GM12874 (cell line): ENCODE measurements around the gene HYI.

Experiments
- TF ChIP-seq, protein P1 (sequence below): IDR thresholded peaks from 2 replicates; pipeline ENCODE4 v1.5.1; 2011; ENCODE audit warnings: low read depth, mild to moderate bottlenecking, control low read depth, low read length, moderate library complexity; ENCODE audit not compliant: insufficient read depth

HYI gene

GRCh38 chr1:43454270-43455011 lies 710 bp upstream of the HYI start:
- TF ChIP-seq, protein P1, sequence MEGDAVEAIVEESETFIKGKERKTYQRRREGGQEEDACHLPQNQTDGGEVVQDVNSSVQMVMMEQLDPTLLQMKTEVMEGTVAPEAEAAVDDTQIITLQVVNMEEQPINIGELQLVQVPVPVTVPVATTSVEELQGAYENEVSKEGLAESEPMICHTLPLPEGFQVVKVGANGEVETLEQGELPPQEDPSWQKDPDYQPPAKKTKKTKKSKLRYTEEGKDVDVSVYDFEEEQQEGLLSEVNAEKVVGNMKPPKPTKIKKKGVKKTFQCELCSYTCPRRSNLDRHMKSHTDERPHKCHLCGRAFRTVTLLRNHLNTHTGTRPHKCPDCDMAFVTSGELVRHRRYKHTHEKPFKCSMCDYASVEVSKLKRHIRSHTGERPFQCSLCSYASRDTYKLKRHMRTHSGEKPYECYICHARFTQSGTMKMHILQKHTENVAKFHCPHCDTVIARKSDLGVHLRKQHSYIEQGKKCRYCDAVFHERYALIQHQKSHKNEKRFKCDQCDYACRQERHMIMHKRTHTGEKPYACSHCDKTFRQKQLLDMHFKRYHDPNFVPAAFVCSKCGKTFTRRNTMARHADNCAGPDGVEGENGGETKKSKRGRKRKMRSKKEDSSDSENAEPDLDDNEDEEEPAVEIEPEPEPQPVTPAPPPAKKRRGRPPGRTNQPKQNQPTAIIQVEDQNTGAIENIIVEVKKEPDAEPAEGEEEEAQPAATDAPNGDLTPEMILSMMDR = no peak

DNA sequence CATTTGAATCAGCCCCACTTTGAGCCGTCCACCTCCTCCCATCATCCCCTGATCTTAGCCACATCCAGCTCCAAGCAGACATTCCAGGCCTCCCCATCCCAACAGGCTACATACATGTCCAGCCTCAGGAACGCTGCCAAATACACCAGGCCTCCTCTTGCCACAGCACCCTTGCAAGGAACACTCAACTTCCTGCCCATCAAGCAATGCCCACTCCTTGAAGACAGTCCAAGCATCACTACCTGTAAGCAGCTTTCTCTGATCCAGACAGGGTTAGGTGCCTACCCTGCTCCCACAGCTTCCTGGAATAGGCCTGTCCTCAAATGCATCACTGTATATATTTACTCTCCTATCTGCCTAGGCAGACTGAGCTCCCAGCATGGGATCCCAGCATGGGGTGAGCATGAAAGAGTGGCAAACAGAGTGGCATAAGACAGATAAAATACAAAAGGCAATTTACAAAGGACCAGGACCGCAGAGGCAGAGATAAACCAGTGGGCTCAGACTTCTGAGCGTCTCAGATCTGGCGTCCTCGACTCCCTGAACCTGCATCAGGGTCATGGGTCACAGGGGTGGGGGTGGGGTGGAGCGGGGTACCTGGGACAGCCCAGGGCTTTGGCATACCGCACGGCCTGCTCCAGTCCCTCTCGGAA lies 816 bp downstream of the HYI start:
- TF ChIP-seq, protein P1 = no peak

DNA sequence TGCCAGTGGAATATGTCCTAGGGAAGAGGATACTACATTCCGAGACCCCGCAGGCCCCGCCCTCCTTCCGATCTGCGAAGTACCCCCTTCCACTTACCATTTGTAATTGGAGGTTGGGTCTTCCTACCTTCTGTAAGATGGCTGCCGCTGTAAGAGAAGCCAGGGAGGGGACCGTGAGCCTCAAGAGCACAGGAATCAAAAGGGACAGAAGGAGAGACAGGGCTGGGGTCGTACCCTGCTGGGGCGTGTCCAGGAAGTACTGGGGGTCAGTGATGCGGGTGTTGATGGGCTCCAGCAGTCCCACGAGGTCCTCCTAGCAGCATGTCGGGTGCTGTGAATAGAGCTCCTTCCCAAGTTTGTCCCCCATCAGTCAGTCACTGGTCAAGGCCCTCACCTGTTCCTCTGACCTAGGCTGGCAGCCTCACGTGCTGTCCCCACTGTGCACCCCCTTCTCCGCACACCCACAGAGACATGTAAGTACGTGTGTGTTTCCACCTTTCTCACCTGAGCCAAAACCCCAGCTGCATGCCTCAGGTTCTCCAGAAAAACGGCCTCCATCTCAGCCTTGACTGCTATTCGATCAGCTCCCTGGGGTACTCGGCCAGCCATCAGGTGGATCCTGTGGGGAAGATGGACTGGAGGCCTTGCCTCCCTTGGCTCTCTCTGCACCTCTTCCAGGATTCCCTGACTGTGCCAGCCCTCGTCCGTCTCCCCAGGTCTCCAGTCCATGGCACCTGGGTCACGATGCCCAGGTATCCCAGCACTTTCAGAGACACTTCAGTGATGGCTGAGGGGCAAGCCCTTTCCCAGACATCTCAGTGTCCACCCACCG lies 1.8 kb downstream of the HYI start:
- TF ChIP-seq, protein P1 = no peak

DNA sequence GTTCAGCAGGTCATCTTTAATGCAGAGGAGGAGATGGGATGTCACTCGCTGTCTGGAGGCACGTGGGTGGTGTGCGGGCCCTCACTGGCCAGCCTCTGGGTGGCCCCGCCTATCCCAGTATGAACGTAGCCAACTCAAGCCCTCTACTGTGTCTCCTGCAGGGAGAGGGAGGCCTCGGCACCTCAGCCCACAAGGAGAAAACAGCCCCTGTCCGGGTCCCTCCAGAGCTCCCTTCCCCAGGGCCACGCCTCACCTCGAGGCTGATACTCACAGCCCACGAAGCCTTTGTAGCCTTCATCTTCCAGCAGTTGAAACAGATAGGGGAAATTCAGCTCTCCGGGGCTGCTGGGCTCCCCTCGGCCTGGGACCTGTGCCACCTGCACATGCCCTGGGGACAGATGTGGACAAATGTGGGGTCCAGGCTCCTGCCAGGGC lies 2.6 kb downstream of the HYI start:
- TF ChIP-seq, protein P1 = no peak

DNA sequence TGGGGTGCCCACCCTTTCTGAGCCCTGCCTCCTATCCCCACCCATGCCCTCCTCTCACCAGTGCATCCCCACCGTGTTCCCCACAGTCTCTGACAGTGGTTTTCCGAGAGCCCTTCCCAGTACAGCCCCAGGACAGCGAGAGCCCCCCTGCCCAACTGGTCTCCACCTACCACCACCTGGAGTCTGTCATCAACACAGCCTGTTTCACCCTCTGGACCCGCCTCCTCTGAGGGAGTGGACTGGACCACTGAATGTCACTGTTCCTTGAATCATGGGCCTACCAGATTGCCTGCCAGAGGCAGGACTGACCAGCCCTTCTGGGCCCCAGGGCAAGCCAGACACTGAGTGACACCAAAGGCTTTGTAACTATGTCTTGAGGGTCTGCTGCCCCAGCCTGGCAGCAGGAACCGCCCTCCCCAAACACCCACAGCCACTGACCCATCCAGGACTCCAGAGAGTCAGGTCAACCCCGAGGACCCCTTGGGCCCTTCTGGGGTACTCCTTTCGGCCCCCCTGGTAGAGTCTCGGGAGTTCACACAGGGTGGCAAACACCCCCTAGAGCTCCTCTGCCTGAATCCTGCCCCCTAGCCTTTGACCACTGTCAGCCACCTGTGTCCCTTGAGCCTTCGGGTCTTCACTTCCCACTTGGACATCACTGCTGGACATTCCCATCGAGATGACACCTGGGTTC lies 3.3 kb downstream of the HYI start:
- TF ChIP-seq, protein P1 = no peak

GRCh38 chr1:43449708-43450069 lies 4.0 kb downstream of the HYI start:
- TF ChIP-seq, protein P1 = no peak
